ENCODE measurements around the gene TOX2.

- TF ChIP-seq, protein P1, sequence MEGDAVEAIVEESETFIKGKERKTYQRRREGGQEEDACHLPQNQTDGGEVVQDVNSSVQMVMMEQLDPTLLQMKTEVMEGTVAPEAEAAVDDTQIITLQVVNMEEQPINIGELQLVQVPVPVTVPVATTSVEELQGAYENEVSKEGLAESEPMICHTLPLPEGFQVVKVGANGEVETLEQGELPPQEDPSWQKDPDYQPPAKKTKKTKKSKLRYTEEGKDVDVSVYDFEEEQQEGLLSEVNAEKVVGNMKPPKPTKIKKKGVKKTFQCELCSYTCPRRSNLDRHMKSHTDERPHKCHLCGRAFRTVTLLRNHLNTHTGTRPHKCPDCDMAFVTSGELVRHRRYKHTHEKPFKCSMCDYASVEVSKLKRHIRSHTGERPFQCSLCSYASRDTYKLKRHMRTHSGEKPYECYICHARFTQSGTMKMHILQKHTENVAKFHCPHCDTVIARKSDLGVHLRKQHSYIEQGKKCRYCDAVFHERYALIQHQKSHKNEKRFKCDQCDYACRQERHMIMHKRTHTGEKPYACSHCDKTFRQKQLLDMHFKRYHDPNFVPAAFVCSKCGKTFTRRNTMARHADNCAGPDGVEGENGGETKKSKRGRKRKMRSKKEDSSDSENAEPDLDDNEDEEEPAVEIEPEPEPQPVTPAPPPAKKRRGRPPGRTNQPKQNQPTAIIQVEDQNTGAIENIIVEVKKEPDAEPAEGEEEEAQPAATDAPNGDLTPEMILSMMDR (conservative IDR thresholded peaks at IDR 0.05 in 1 of 2, IDR thresholded peaks at IDR 0.05 in 1 of 2; ENCODE audit: extremely low read depth in 1 of 2, insufficient read depth in 1 of 2, low read depth in 1 of 2, low read length in 2 of 2) = no peak
- no peak for TF ChIP-seq EZH2 (IDR thresholded peaks at IDR 0.05; ENCODE audit: borderline replicate concordance, low read length)
Observed at GRCh38 chr20:43958626-43959025, 44.0 kb downstream of the TOX2 start.

Data from mammary epithelial cell (primary cell).